Medulla oblongata (tissue), 1 donor: ENCODE data around the gene UGT1A4.

Source experiments
- DNase-seq: peaks from one replicate; pipeline ENCODE4 v3.0.0-alpha.2; 2015; ENCODE audit errors: extremely low spot score

The UGT1A4 gene

GRCh38 chr2:233791151-233791882 lies 72.8 kb downstream of the UGT1A4 start:
- no peak for DNase-seq

GRCh38 chr2:233791883-233792329 lies 73.4 kb downstream of the UGT1A4 start:
- DNase-seq: no peak

- no peak for DNase-seq
These were observed 74.2 kb downstream of the UGT1A4 start for GRCh38 chr2:233792720-233793119.

GRCh38 chr2:233793465-233794127 lies 75.1 kb downstream of the UGT1A4 start:
- DNase-seq: no peak

GRCh38 chr2:233794128-233794658 lies 75.7 kb downstream of the UGT1A4 start:
- DNase-seq: no peak

GRCh38 chr2:233795735-233796171 lies 77.2 kb downstream of the UGT1A4 start:
- no peak for DNase-seq

- no peak for DNase-seq
These were observed 77.7 kb downstream of the UGT1A4 start for GRCh38 chr2:233796254-233796653.

GRCh38 chr2:233798335-233799086 lies 80.0 kb downstream of the UGT1A4 start:
- DNase-seq: no peak

GRCh38 chr2:233799087-233799665 lies 80.6 kb downstream of the UGT1A4 start:
- DNase-seq: no peak

- DNase-seq: no peak
These were observed 81.2 kb downstream of the UGT1A4 start for GRCh38 chr2:233799716-233800115.

- DNase-seq: no peak
These were observed 81.7 kb downstream of the UGT1A4 start for GRCh38 chr2:233800208-233800607.

- DNase-seq: no peak
These were observed 83.0 kb downstream of the UGT1A4 start for GRCh38 chr2:233801357-233802131.

GRCh38 chr2:233802132-233802815 lies 83.7 kb downstream of the UGT1A4 start:
- DNase-seq: no peak

- DNase-seq: no peak
These were observed 84.9 kb downstream of the UGT1A4 start for GRCh38 chr2:233803292-233803911.

- DNase-seq: no peak
These were observed 85.5 kb downstream of the UGT1A4 start for GRCh38 chr2:233803994-233804393.

GRCh38 chr2:233807215-233807865 lies 88.8 kb downstream of the UGT1A4 start:
- no peak for DNase-seq

GRCh38 chr2:233807966-233808935 lies 89.7 kb downstream of the UGT1A4 start:
- no peak for DNase-seq

- DNase-seq: no peak
These were observed 91.8 kb downstream of the UGT1A4 start for GRCh38 chr2:233810385-233810784.
